ENCODE measurements around the gene TMEM94. TPM values are rescaled to one million over a fixed set of nuclear protein-coding genes. Genes with fewer than 3 reads are reported as not detected.
A peak's percentile ranks its signal among the peaks of the same experiment; 100 is the strongest.

The TMEM94 gene
- total and polyA plus RNA-seq, 2 of the 13 experiments (the other 11 are each of a cell fraction or from before 2014, with no cell fraction given), result 32.6 to 134 TPM

DNA sequence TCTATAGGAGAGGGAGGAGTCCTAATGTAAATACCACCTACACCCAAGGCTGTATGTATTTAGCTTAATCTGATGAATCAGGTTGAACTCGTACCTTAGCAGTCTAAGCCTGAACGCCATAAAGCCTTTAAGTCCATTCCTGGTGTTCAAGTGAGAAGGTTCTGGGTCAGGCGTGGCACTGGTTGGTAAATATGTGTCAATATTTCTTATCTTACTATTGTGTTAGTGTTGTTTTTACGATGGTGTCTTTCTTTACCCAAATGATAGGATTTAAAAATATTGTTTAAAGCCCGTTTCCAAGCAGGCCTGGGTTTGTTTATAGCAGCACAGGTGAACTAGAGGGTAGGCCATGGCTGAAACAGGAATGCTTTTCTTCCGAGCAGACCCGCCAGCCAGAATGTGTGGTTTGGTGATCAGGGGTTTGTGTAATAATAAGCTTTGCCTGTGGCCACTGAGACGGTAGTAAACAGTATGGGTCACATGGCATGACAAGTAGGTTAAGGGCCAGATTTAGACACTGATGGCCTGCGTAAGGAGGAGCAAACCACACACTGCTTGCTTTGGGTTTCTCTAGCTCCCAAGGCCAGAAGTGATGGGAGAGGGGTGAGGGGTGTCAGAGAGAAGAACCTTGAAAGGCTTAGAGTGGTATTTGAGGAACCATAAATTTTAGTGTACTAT, 3.3 kb downstream of the TMEM94 start (continued):
- TF ChIP-seq CC2D1A (CRISPR knock-in tag; IDR thresholded peaks at IDR 0.05) (no peak), ZNF550 (CRISPR knock-in tag; IDR thresholded peaks at IDR 0.05; ENCODE audit: borderline replicate concordance) (no peak), ZNF562 (CRISPR knock-in tag; IDR thresholded peaks at IDR 0.05; ENCODE audit: borderline replicate concordance) (no peak), MIER3 (CRISPR knock-in tag; IDR thresholded peaks at IDR 0.05; ENCODE audit: borderline replicate concordance) (0 out of 2 replicates have a peak, but pooled peaks have one; percentile 39), HHEX (CRISPR knock-in tag; IDR thresholded peaks at IDR 0.05) (no peak), SALL2 (CRISPR knock-in tag; IDR thresholded peaks at IDR 0.05) (no peak), MIXL1 (CRISPR knock-in tag; IDR thresholded peaks at IDR 0.05) (peak; percentile 79), STAG1 (CRISPR knock-in tag; IDR thresholded peaks at IDR 0.05) (no peak), STAT5B (CRISPR knock-in tag; IDR thresholded peaks at IDR 0.05) (no peak), ZNF816 (CRISPR knock-in tag; IDR thresholded peaks at IDR 0.05; ENCODE audit: borderline replicate concordance) (no peak), SNAPC2 (CRISPR knock-in tag; IDR thresholded peaks at IDR 0.05) (no peak; the same call in 1 of the 2 replicates), ZNF282 (IDR thresholded peaks at IDR 0.05; ENCODE audit: partially characterized antibody) (no peak), ZNF570 (CRISPR knock-in tag; IDR thresholded peaks at IDR 0.05; ENCODE audit: borderline replicate concordance) (no peak), ZNF138 (CRISPR knock-in tag; IDR thresholded peaks at IDR 0.05; ENCODE audit: low read depth) (0 out of 2 replicates have a peak, but pooled peaks have one; percentile 63), SRF (IDR thresholded peaks at IDR 0.05; ENCODE audit: low read depth, low read length) (no peak), ZKSCAN8 (CRISPR knock-in tag; IDR thresholded peaks at IDR 0.05; ENCODE audit: borderline replicate concordance) (peak; percentile 46; the same call in 1 of the 2 replicates), ZNF672 (CRISPR knock-in tag; IDR thresholded peaks at IDR 0.05) (no peak), ZNF333 (CRISPR knock-in tag; IDR thresholded peaks at IDR 0.05; ENCODE audit: borderline replicate concordance) (no peak), MTA1 (CRISPR knock-in tag; IDR thresholded peaks at IDR 0.05; ENCODE audit: borderline replicate concordance) (no peak)
- TF ChIP-seq, protein P1, sequence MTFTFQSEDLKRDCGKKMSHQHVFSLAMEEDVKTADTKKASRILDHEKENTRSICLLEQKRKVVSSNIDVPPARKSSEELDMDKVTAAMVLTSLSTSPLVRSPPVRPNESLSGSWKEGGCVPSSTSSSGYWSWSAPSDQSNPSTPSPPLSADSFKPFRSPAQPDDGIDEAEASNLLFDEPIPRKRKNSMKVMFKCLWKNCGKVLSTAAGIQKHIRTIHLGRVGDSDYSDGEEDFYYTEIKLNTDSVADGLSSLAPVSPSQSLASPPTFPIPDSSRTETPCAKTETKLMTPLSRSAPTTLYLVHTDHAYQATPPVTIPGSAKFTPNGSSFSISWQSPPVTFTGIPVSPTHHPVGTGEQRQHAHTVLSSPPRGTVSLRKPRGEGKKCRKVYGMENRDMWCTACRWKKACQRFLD (CRISPR knock-in tag; IDR thresholded peaks at IDR 0.05; ENCODE audit: borderline replicate concordance), result no peak
- TF ChIP-seq, protein P2, sequence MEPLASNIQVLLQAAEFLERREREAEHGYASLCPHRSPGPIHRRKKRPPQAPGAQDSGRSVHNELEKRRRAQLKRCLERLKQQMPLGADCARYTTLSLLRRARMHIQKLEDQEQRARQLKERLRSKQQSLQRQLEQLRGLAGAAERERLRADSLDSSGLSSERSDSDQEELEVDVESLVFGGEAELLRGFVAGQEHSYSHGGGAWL (CRISPR knock-in tag; IDR thresholded peaks at IDR 0.05), result no peak
- TF ChIP-seq, protein P3, sequence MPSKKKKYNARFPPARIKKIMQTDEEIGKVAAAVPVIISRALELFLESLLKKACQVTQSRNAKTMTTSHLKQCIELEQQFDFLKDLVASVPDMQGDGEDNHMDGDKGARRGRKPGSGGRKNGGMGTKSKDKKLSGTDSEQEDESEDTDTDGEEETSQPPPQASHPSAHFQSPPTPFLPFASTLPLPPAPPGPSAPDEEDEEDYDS (CRISPR knock-in tag; IDR thresholded peaks at IDR 0.05), result peak; percentile 77; the same call in 1 of the 2 replicates
- TF ChIP-seq, protein P4, sequence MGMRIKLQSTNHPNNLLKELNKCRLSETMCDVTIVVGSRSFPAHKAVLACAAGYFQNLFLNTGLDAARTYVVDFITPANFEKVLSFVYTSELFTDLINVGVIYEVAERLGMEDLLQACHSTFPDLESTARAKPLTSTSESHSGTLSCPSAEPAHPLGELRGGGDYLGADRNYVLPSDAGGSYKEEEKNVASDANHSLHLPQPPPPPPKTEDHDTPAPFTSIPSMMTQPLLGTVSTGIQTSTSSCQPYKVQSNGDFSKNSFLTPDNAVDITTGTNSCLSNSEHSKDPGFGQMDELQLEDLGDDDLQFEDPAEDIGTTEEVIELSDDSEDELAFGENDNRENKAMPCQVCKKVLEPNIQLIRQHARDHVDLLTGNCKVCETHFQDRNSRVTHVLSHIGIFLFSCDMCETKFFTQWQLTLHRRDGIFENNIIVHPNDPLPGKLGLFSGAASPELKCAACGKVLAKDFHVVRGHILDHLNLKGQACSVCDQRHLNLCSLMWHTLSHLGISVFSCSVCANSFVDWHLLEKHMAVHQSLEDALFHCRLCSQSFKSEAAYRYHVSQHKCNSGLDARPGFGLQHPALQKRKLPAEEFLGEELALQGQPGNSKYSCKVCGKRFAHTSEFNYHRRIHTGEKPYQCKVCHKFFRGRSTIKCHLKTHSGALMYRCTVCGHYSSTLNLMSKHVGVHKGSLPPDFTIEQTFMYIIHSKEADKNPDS (CRISPR knock-in tag; IDR thresholded peaks at IDR 0.05), result no peak
- TF ChIP-seq, protein P5, sequence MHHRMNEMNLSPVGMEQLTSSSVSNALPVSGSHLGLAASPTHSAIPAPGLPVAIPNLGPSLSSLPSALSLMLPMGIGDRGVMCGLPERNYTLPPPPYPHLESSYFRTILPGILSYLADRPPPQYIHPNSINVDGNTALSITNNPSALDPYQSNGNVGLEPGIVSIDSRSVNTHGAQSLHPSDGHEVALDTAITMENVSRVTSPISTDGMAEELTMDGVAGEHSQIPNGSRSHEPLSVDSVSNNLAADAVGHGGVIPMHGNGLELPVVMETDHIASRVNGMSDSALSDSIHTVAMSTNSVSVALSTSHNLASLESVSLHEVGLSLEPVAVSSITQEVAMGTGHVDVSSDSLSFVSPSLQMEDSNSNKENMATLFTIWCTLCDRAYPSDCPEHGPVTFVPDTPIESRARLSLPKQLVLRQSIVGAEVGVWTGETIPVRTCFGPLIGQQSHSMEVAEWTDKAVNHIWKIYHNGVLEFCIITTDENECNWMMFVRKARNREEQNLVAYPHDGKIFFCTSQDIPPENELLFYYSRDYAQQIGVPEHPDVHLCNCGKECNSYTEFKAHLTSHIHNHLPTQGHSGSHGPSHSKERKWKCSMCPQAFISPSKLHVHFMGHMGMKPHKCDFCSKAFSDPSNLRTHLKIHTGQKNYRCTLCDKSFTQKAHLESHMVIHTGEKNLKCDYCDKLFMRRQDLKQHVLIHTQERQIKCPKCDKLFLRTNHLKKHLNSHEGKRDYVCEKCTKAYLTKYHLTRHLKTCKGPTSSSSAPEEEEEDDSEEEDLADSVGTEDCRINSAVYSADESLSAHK (CRISPR knock-in tag; IDR thresholded peaks at IDR 0.05; ENCODE audit: borderline replicate concordance), result no peak

All from HepG2 (cell line).